ENCODE results near the gene GPNMB. TPM values are rescaled to one million over a fixed set of nuclear protein-coding genes. Genes with fewer than 3 reads are reported as not detected.
A peak's percentile ranks its signal among the peaks of the same experiment; 100 is the strongest.
"Not testable (repeated sequence)": the region's sequence is repeated elsewhere in the genome, so short reads cannot be mapped to it uniquely, and the experiment has no call there.

Gene GPNMB
- total RNA-seq, 1 experiment from 2014 or later: 112 TPM

- no peak for DNase-seq (ENCODE audit: low spot score)
Observed at GRCh38 chr7:23299770-23300300, 53.3 kb downstream of the GPNMB start.

GRCh38 chr7:23306936-23307521 is 60.5 kb downstream of the GPNMB start:
- no peak for DNase-seq (ENCODE audit: low spot score)

- DNase-seq (ENCODE audit: low spot score): no peak
Observed at GRCh38 chr7:23308754-23309153, 62.2 kb downstream of the GPNMB start.

GRCh38 chr7:23312141-23312540 is 65.6 kb downstream of the GPNMB start:
- not testable (repeated sequence) for DNase-seq (ENCODE audit: low spot score)

- peak; percentile 74 for DNase-seq (ENCODE audit: low spot score)
Observed at GRCh38 chr7:23315366-23315765, 68.8 kb downstream of the GPNMB start.

Other genes with a start within 250 kb of the GPNMB start
- gene HYCC1, start 232.6 kb upstream of the GPNMB start, total RNA-seq (2014; rRNA removed; shearing (Covaris generic)): 38.1 and 70.9 TPM in 2 replicates
- gene KLHL7, start 141.0 kb upstream of the GPNMB start, total RNA-seq (2014; rRNA removed; shearing (Covaris generic)): 50.0 and 53.9 TPM in 2 replicates
- gene NUP42, start 64.7 kb upstream of the GPNMB start, total RNA-seq (2014; rRNA removed; shearing (Covaris generic)): 75.4 and 90.5 TPM in 2 replicates
- 158 and 178 TPM in 2 replicates for gene MALSU1, start 52.6 kb downstream of the GPNMB start, total RNA-seq (2014; rRNA removed; shearing (Covaris generic))
- gene IGF2BP3, start 223.7 kb downstream of the GPNMB start, total RNA-seq (2014; rRNA removed; shearing (Covaris generic)): 68.8 and 110 TPM in 2 replicates

Data from H4 (cell line).